GM13976 (cell line): ENCODE data around the gene CARNS1.

Source experiments
- DNase-seq: peaks from one replicate; pipeline ENCODE4 v3.0.0; 2012; ENCODE audit warnings: low spot score
- in situ Hi-C: fragments of 300-500 bp; cut with MboI; formaldehyde crosslinking; loops from one replicate; pipeline ENCODE4 v1.12.0; 2022; ENCODE audit warnings: low sequenced_read_pairs, mixed read lengths, inconsistent platforms; ENCODE audit not compliant: unreplicated experiment
- TF ChIP-seq, protein P1 (sequence below): IDR thresholded peaks from 2 replicates; pipeline ENCODE4 v1.5.1; 2012; ENCODE audit warnings: borderline replicate concordance, mild to moderate bottlenecking; ENCODE audit not compliant: insufficient read depth; ENCODE audit errors: extremely low read depth, missing control alignments, control extremely low read depth

Gene CARNS1

DNA sequence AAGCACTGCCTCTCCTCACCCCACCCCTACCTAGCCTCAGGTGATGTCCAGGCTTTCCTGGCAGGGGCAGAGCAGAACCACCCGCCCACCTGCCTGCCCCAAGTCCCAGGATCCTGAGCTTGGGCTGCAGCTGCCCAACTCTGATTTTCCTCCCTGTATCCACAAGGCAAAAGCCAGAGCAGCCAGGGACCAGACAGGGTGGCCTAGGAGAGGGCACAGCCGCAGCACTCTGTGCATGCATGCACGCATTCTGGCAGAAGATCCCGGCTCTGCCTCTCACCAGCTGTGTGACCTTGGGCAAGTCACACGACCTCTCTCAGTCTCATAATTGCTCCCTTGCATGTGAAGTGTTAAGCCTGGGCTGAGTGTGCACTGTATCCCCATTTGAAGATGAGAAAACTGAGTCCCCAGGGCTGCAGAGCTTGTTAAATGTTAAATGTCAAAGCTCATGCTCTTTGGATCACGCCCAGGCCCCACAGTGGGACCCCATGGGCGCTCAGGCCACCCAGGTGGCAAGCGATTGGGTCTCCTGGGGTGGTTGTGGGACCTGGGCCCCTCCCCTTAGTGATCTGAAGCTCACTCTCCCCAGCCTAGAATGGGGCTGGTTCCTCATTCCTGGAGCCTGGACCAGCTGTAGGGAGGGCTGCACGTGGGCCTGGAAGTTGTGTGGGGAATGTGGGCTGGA lies 2.8 kb upstream of the CARNS1 start:
- DNase-seq: no peak
- TF ChIP-seq, protein P1, sequence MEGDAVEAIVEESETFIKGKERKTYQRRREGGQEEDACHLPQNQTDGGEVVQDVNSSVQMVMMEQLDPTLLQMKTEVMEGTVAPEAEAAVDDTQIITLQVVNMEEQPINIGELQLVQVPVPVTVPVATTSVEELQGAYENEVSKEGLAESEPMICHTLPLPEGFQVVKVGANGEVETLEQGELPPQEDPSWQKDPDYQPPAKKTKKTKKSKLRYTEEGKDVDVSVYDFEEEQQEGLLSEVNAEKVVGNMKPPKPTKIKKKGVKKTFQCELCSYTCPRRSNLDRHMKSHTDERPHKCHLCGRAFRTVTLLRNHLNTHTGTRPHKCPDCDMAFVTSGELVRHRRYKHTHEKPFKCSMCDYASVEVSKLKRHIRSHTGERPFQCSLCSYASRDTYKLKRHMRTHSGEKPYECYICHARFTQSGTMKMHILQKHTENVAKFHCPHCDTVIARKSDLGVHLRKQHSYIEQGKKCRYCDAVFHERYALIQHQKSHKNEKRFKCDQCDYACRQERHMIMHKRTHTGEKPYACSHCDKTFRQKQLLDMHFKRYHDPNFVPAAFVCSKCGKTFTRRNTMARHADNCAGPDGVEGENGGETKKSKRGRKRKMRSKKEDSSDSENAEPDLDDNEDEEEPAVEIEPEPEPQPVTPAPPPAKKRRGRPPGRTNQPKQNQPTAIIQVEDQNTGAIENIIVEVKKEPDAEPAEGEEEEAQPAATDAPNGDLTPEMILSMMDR: no peak
- in situ Hi-C loops: no loop called here

DNA sequence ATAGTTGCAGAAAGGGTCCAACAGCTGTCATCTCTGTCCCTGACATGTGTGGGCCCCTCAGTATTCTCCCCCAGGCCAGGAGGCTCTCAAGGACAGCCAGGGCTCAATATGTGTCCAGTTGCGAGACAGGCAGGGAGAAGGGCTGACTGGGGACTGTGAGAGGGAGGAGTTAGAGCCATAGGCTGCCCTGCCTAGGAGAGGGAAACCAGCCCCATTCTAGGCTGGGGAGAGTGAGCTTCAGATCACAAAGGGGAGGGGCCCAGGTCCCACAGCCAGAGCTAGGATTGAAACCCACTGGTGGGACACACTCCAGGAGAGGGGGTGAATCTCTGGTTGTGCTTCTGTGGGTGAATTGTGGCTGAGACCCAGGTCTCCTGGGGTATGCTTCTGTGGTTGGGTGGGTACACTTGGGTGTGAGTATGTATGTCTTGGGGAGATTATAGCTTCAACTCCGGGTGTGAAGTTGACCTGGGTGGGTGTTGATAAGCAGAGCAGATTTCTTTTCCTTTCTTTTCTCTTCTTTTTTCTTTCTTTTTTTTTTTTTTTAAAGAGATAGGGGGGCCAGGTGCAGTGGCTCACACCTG lies 2.1 kb upstream of the CARNS1 start:
- in situ Hi-C loops: no loop called here
- DNase-seq: no peak
- TF ChIP-seq, protein P1: no peak

DNA sequence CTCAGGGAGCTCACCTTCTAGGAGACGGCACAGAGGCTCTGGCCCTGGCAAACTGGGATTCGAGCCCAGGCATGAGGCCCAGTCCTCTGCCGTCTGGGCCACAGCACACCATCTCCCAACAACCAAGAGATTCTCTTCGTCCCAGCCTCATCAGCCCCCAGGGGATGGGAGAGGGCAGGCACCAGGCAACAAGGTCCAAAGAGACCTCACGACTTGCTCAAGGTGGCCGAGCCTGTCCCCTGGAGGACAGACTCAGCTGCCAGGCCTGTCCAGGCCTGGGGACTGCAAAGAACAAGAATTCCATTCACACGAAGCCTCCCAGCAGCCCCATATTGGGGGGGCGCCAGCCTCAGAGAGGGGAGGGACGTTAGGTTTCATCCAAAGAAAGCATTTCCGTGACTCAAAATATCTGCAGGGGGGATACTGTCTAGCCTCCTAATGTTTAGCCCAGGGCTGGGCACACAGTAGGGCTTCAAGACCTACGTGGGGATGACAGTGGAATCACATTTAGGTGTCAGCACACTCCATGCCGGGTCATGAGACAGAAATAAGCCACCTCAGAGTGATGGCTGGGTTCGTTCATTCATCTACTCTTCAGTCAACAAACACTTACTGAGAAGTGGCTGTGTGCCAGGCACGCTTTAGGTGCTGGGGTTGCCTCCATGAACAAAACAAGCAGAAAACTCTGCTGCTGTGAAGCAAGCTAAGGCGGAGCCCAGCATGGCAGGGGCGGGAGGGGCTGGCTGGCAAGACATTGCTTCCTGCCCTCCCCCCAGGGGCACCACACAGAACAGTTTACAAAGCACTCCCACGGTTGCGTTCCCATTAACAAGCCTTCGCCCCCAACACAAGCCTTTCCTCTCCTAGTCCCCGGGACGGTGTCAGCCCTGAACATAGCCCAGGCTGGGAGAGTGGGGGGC lies 1.2 kb downstream of the CARNS1 start:
- TF ChIP-seq, protein P1: no peak
- DNase-seq: no peak
- in situ Hi-C loops: no loop called here

DNA sequence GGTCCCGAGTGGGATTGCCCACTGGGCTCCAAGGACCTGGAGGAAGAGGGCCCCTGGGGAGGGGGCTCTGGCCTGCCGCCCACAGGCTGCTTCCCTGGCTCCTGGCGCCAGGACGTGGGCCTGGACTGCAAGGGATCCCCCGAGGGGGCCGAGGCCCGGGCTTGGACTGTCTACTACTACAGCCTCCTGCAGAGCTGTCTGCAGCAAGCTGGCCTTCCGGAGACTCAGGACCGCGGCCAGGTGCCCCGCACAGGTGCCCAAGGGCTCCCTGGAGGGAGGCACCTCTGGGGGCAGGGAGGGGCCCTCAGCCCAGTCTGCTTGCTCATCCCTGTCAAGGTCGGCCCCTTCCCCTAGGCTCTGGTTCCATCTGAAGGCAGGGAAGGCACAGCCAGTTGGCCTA lies 1.9 kb downstream of the CARNS1 start:
- in situ Hi-C loops: no loop called here
- no peak for DNase-seq
- TF ChIP-seq, protein P1: no peak

DNA sequence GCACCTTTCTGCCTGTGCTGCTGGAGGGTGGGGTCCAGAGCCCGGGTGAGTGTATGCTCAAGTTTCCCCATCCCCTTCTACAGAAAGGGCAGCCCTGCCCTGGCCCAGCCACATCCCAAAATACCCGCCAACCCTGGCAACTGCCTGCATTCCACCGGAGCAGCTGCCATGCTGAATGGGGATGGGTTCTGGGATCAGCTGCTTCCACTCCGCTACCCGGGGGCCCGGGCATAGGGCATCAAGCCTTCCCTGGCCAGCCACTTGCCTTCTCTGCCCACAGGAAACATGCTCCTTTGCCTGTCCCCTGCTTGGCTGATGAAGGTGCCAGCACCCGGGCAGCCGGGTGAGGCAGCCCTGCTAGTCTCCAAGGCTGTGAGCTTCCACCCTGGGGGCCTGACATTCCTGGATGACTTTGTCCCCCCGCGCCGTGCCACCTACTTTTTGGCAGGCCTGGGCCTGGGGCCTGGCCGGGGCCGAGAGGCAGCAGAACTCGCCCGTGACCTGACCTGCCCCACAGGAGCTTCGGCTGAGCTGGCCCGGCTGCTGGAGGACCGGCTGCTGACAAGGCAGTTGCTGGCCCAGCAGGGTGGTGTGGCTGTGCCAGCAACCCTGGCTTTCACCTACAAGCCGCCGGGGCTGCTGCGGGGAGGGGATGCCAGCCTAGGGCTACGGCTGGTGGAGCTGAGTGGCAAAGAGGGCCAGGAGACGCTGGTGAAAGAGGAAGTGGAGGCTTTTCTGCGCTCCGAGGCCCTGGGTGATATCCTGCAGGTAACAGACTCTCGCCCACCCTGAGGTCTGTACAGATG lies 3.2 kb downstream of the CARNS1 start:
- TF ChIP-seq, protein P1: no peak
- in situ Hi-C loops: no loop called here
- no peak for DNase-seq
